SK-N-SH (cell line): ENCODE results near the gene MEF2C. TPM values are rescaled to one million over a fixed set of nuclear protein-coding genes. Genes with fewer than 3 reads are reported as not detected.

Experiments
- CTCF ChIA-PET: fragments of 300-600, 350-600 bp; formaldehyde crosslinking; extraction: SDS; loops from one replicate; lab custom pipeline; 2021; lab: Yijun Ruan, JAX
- POLR2A ChIA-PET: fragments of 350-600 bp; sonication (Branson Sonifier 250); formaldehyde crosslinking; extraction: SDS; loops from one replicate; lab custom pipeline; 2020; ENCODE audit warnings: antibody characterized with exemption, inconsistent platforms; lab: Yijun Ruan, JAX
- DNase-seq: peaks from one replicate; pipeline ENCODE4 v3.0.0; 2012
- H2AFZ ChIP-seq: fragments of 200-600 bp; sonication (generic); 2 replicates; pipeline ENCODE4 v1.8.1; 2016; ENCODE audit warnings: antibody characterized with exemption, mild to moderate bottlenecking, low read depth
- H3F3A ChIP-seq: fragments of 200-600 bp; sonication (generic); replicated peaks from 2 replicates; pipeline ENCODE3; 2016; ENCODE audit warnings: antibody characterized with exemption, mild to moderate bottlenecking; ENCODE audit not compliant: insufficient read depth
- H3K27ac ChIP-seq, 2 experiments: fragments of 200-500 bp in 1 of 2; fragments of 200-600 bp in 1 of 2; sonication (Bioruptor generic) in 1 of 2; sonication (generic), shearing (Covaris generic) in 1 of 2; 2 replicates each; pipeline versions ENCODE4 v1.5.1 to v1.6.1; 2014 to 2016; ENCODE audit warnings: low read depth in 2 of 2, inconsistent platforms in 1 of 2, low read length in 1 of 2, mild to moderate bottlenecking in 1 of 2, mixed read lengths in 1 of 2
- H3K27me3 ChIP-seq: fragments of 200-600 bp; sonication (generic), shearing (Covaris generic); 2 replicates; pipeline ENCODE4 v1.6.1; 2016; ENCODE audit warnings: mixed run types; ENCODE audit not compliant: insufficient read depth
- H3K36me3 ChIP-seq, 2 experiments: fragments of 200-500 bp in 1 of 2; fragments of 200-600 bp in 1 of 2; sonication (Bioruptor generic) in 1 of 2; sonication (generic) in 1 of 2; replicated peaks in 1 of 2; 2 replicates each; pipeline versions ENCODE3 to v1.5.1; 2014 to 2016; ENCODE audit warnings: low read length in 1 of 2, mild to moderate bottlenecking in 1 of 2; ENCODE audit not compliant: insufficient read depth in 2 of 2, control insufficient read depth in 1 of 2
- H3K4me1 ChIP-seq, 2 experiments: fragments of 200-500 bp in 1 of 2; fragments of 200-600 bp in 1 of 2; sonication (Bioruptor generic) in 1 of 2; sonication (generic), shearing (Covaris generic) in 1 of 2; 2 replicates each; pipeline versions ENCODE4 v1.5.1 to v1.6.1; 2014 to 2016; ENCODE audit warnings: low read depth in 1 of 2, low read length in 1 of 2, mixed run types in 1 of 2; ENCODE audit not compliant: insufficient read depth in 2 of 2, control insufficient read depth in 1 of 2
- H3K4me2 ChIP-seq: fragments of 200-600 bp; sonication (generic), shearing (Covaris generic); 2 replicates; pipeline ENCODE4 v1.6.1; 2017; ENCODE audit warnings: mixed run types
- H3K4me3 ChIP-seq, 2 experiments: fragments of 200-500 bp in 1 of 2; fragments of 200-600 bp in 1 of 2; sonication (Bioruptor generic) in 1 of 2; sonication (generic), shearing (Covaris generic) in 1 of 2; 2 replicates each; pipeline versions ENCODE4 v1.5.1 to v1.8.1; 2014 to 2016; ENCODE audit warnings: low read depth in 2 of 2, inconsistent platforms in 1 of 2, low read length in 1 of 2, mild to moderate bottlenecking in 1 of 2, mixed read lengths in 1 of 2, moderate library complexity in 1 of 2
- H3K79me2 ChIP-seq: fragments of 200-600 bp; sonication (generic); 2 replicates; pipeline ENCODE4 v1.8.1; 2017; ENCODE audit warnings: mild to moderate bottlenecking; ENCODE audit not compliant: insufficient read depth
- H3K9ac ChIP-seq: fragments of 200-600 bp; sonication (generic); 2 replicates; pipeline ENCODE4 v1.6.1; 2017; ENCODE audit warnings: mixed run types
- H3K9me2 ChIP-seq: fragments of 200-600 bp; sonication (generic); 2 replicates; pipeline ENCODE4 v1.6.1; 2017; ENCODE audit warnings: mixed run types
- H3K9me3 ChIP-seq: fragments of 200-600 bp; sonication (generic); 2 replicates; pipeline ENCODE4 v1.6.1; 2017; ENCODE audit warnings: mixed run types, mild to moderate bottlenecking, moderate library complexity
- H4K20me1 ChIP-seq: fragments of 200-600 bp; sonication (generic); 2 replicates; pipeline ENCODE4 v1.6.1; 2017; ENCODE audit warnings: mild to moderate bottlenecking, mixed run types; ENCODE audit not compliant: insufficient read depth
- ELF1 ChIP-seq: IDR thresholded peaks from 2 replicates; pipeline ENCODE4 v1.4.0; 2012
- EP300 ChIP-seq, 2 experiments: IDR thresholded peaks; 2 replicates each; pipeline versions ENCODE4 v1.4.0 to v1.6.1; 2012; ENCODE audit warnings: borderline replicate concordance in 1 of 2, low read depth in 1 of 2, low read length in 1 of 2
- EZH2phosphoT487 ChIP-seq: fragments of 200-600 bp; sonication (generic); IDR thresholded peaks from 2 replicates; pipeline ENCODE4 v1.6.1; 2017; ENCODE audit warnings: low read depth, mixed run types, mild to moderate bottlenecking, antibody characterized with exemption, moderate library complexity, borderline replicate concordance
- FOSL2 ChIP-seq: IDR thresholded peaks from 2 replicates; pipeline ENCODE4 v1.4.0; 2012; ENCODE audit warnings: low read depth, mild to moderate bottlenecking, moderate library complexity, borderline replicate concordance
- FOXJ3 ChIP-seq: sonication (generic); formaldehyde crosslinking; IDR thresholded peaks from 2 replicates; pipeline ENCODE4 v1.5.1; 2020; ENCODE audit warnings: mild to moderate bottlenecking, missing genetic modification reagents
- FOXM1 ChIP-seq: IDR thresholded peaks from 2 replicates; pipeline ENCODE4 v1.4.0; 2012; ENCODE audit warnings: low read depth, mild to moderate bottlenecking
- GABPA ChIP-seq: IDR thresholded peaks from 2 replicates; pipeline ENCODE4 v1.4.0; 2012; ENCODE audit warnings: low read depth, mild to moderate bottlenecking
- GATA2 ChIP-seq: sonication (generic); formaldehyde crosslinking; IDR thresholded peaks from 2 replicates; pipeline ENCODE4 v1.5.0; 2020; ENCODE audit warnings: mild to moderate bottlenecking, missing genetic modification reagents
- JUND ChIP-seq: IDR thresholded peaks from 2 replicates; pipeline ENCODE4 v1.4.0; 2012
- MEF2A ChIP-seq: IDR thresholded peaks from 2 replicates; pipeline ENCODE4 v1.4.0; 2012; ENCODE audit warnings: low read depth, borderline replicate concordance
- POLR2AphosphoS5 ChIP-seq: IDR thresholded peaks from 2 replicates; pipeline ENCODE4 v1.6.1; 2012; ENCODE audit warnings: low read depth, low read length
- RCOR1 ChIP-seq: fragments of 150-350 bp; IDR thresholded peaks from 2 replicates; pipeline ENCODE4 v1.6.1; 2017; ENCODE audit warnings: antibody characterized with exemption, low read length
- RFX5 ChIP-seq: IDR thresholded peaks from 2 replicates; pipeline ENCODE4 v1.6.1; 2012; ENCODE audit warnings: mild to moderate bottlenecking, improper control_type of control experiment, low read length
- RXRA ChIP-seq: IDR thresholded peaks from 2 replicates; pipeline ENCODE4 v1.4.0; 2012; ENCODE audit warnings: low read depth, mild to moderate bottlenecking, borderline replicate concordance
- SMC3 ChIP-seq: IDR thresholded peaks from 2 replicates; pipeline ENCODE4 v1.6.1; 2012; ENCODE audit warnings: low read depth, low read length, improper control_type of control experiment
- TEAD4 ChIP-seq: IDR thresholded peaks from 2 replicates; pipeline ENCODE4 v1.4.0; 2012; ENCODE audit warnings: mild to moderate bottlenecking, borderline replicate concordance; ENCODE audit not compliant: insufficient read depth
- WGBS: methylation state at CpG from one replicate; pipeline ENCODE4 v1.1.6; 2017; ENCODE audit warnings: low lambda C conversion rate; 5-methylcytosine and 5-hydroxymethylcytosine counted together
- polyA plus RNA-seq, 3 experiments: library from polyadenylated mRNA; depleted of rRNA; stranded (reverse); fragments of >200 nt; gene quantifications; 2 replicates each; pipeline ENCODE4 v1.2.3, GENCODE V29; 2012
- TF ChIP-seq, protein P1 (sequence below): IDR thresholded peaks from 2 replicates; pipeline ENCODE4 v1.4.0; 2012; ENCODE audit warnings: low read depth, borderline replicate concordance
- TF ChIP-seq, protein P2 (sequence below): IDR thresholded peaks from 2 replicates; pipeline ENCODE4 v1.4.0; 2012; ENCODE audit warnings: low read depth, borderline replicate concordance
- TF ChIP-seq, protein P3 (sequence below): fragments of 150-350 bp; IDR thresholded peaks from 2 replicates; pipeline ENCODE4 v1.6.1; 2017; ENCODE audit warnings: antibody characterized with exemption, low read length, low read depth, borderline replicate concordance

MEF2C gene
- polyA plus RNA-seq, 1 of the 3 experiments (the other 2 are of a cell fraction): 1.2 TPM

DNA sequence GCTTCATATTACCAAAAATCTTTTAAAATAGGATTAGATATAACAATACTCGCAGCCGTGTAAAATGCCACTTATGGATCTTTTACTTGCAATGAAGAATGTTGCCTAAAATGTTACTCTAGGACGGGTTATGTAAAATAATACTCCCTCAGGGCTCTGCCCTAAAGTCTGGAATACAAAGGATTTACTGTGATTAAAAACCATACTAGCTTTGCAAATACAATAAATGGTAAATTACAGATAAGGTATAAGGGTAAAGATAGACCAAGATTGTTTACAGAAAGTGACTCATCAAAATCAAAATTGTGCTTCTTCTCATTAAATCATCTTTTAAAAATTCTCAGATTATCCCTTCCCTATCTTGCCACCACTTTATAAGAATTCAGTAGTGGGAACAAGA lies 163.6 kb downstream of the MEF2C start:
- Histone ChIP-seq H2AFZ (no peak overlapping the region), H3K79me2 (no peaks in the 10 kb centered on the region), H3K4me1 (peaks cover 0 to 3% of the 10 kb centered on the region in 2 experiments; a peak in 2 of 4 replicates), H3K27me3 (no peaks in the 10 kb centered on the region), H3K36me3 (no peaks in the 10 kb centered on the region), H3K9ac (no peak overlapping the region), H3K4me3 (no peak overlapping the region), H3K4me2 (no peak overlapping the region), H3K9me2 (no peaks in the 10 kb centered on the region), H4K20me1 (no peaks in the 10 kb centered on the region), H3K27ac (no peak overlapping the region), H3K9me3 (no peaks in the 10 kb centered on the region), H3F3A (no peaks in the 10 kb centered on the region)
- 85% methylated on average over 3 of the region's 3 CpGs for WGBS
- POLR2A ChIA-PET: no interaction called here
- CTCF ChIA-PET: interaction anchor here (0.9 to 1.2 kb wide), 3 partner anchors 10 to 1079 kb away, joined by 3 to 6 read pairs (median 3); no protein-coding TSS in a partner anchor
- TF ChIP-seq FOSL2 (no peak), GABPA (no peak), RXRA (no peak), RCOR1 (no peak), ELF1 (no peak), GATA2 (no peak), EZH2phosphoT487 (no peak), FOXM1 (no peak), EP300 (IDR thresholded peaks at IDR 0.05; ENCODE audit: borderline replicate concordance in 1 of 2, low read depth in 1 of 2, low read length in 1 of 2) (no peak), JUND (no peak), MEF2A (no peak), SMC3 (no peak), POLR2AphosphoS5 (no peak)
- TF ChIP-seq, protein P1, sequence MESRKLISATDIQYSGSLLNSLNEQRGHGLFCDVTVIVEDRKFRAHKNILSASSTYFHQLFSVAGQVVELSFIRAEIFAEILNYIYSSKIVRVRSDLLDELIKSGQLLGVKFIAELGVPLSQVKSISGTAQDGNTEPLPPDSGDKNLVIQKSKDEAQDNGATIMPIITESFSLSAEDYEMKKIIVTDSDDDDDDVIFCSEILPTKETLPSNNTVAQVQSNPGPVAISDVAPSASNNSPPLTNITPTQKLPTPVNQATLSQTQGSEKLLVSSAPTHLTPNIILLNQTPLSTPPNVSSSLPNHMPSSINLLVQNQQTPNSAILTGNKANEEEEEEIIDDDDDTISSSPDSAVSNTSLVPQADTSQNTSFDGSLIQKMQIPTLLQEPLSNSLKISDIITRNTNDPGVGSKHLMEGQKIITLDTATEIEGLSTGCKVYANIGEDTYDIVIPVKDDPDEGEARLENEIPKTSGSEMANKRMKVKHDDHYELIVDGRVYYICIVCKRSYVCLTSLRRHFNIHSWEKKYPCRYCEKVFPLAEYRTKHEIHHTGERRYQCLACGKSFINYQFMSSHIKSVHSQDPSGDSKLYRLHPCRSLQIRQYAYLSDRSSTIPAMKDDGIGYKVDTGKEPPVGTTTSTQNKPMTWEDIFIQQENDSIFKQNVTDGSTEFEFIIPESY: no peak
- TF ChIP-seq, protein P2, sequence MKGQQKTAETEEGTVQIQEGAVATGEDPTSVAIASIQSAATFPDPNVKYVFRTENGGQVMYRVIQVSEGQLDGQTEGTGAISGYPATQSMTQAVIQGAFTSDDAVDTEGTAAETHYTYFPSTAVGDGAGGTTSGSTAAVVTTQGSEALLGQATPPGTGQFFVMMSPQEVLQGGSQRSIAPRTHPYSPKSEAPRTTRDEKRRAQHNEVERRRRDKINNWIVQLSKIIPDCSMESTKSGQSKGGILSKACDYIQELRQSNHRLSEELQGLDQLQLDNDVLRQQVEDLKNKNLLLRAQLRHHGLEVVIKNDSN: no peak
- TF ChIP-seq, protein P3, sequence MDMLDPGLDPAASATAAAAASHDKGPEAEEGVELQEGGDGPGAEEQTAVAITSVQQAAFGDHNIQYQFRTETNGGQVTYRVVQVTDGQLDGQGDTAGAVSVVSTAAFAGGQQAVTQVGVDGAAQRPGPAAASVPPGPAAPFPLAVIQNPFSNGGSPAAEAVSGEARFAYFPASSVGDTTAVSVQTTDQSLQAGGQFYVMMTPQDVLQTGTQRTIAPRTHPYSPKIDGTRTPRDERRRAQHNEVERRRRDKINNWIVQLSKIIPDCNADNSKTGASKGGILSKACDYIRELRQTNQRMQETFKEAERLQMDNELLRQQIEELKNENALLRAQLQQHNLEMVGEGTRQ: no peak
- DNase-seq: no peak

DNA sequence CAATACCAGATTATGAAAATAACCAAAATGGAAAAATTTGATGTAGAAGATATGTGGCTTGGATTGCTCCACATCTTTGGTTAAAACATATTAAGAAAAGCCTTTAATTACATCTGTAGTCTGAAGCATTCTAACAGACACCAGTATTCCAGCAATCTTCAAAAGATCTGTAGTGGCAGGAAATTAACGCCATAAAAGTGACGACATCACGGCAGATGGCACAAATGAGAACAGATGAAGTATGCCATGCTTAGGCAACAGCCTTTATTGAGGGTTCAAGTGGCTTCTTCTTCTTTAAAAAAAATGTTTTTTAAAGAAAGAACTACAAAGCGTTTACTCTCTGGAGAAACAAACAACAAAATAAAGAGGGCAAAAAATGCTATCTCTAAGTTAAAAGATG lies 164.2 kb downstream of the MEF2C start:
- H3F3A ChIP-seq: no peaks in the 10 kb centered on the region
- H3K27me3 ChIP-seq: no peaks in the 10 kb centered on the region
- TF ChIP-seq TEAD4 (no peak), RFX5 (no peak), GATA2 (no peak), FOXJ3 (CRISPR knock-in tag) (no peak)
- TF ChIP-seq, protein P1: no peak
- no peak overlapping the region for H3K27ac ChIP-seq
- no peak overlapping the region for H3K4me2 ChIP-seq
- no peaks in the 10 kb centered on the region for H3K9me3 ChIP-seq
- H3K9me2 ChIP-seq: no peaks in the 10 kb centered on the region
- H4K20me1 ChIP-seq: no peaks in the 10 kb centered on the region
- WGBS: 78% methylated on average over 4 of the region's 4 CpGs
- H3K4me3 ChIP-seq: no peak overlapping the region
- no peak overlapping the region for H3K9ac ChIP-seq
- no peak for DNase-seq
- H3K79me2 ChIP-seq: no peaks in the 10 kb centered on the region
- ChIA-PET CTCF (interaction anchor here (1.1 to 1.2 kb wide), 3 partner anchors 10 to 1547 kb away, joined by 3 to 6 read pairs (median 3); no protein-coding TSS in a partner anchor), POLR2A (no interaction called here)
- peaks cover 0 to 3% of the 10 kb centered on the region in 2 experiments; a peak in 2 of 4 replicates for H3K4me1 ChIP-seq
- H2AFZ ChIP-seq: no peak overlapping the region
- no peaks in the 10 kb centered on the region for H3K36me3 ChIP-seq
